ENCODE results near the gene TALDO1. TPM values are rescaled to one million over a fixed set of nuclear protein-coding genes. Genes with fewer than 3 reads are reported as not detected.

Gene TALDO1
- total and polyA plus RNA-seq, 10 donors: 108 to 292 (median 208) TPM

DNA sequence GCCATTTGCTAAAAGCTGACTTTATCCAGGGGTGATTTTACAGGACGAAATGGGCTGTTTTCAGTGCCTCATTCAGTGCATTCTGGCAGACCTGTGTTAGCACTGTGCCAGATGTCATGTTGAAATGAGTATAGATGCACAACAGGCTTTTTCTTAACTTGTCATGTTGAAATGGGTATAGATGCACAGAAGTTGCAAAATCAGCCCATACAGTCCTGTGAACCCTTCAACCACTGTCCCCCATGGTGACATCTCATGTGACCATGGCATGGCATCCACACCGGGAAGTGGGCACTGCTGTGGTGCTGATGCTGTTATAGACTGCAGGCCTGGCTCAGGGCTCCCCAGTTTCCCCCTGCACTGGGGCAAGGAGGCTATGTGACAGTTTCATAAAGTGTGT lies 2.5 kb downstream of the TALDO1 start:
- Histone ChIP-seq H3K9me3 (no peaks in the 10 kb centered on the region), H3K27me3 (replicated peaks in 1 of 7) (no peaks in the 10 kb centered on the region), H3K4me3 (peak overlapping the region in 3 of 8 donors; percentile 96 to 97 (median 96)), H3K27ac (peak overlapping the region in 6 of 8 donors; percentile 86 to 99 (median 92)), H3K36me3 (peaks cover 0 to 44% (median 7%) of the 10 kb centered on the region in 6 donors), H3K4me1 (peaks cover 21 to 91% (median 49%) of the 10 kb centered on the region in 6 donors)
- intact Hi-C loops (cut with DNase I; ENCODE audit: low total_unique reads): no loop called here
- no peak for TF ChIP-seq POLR2A (IDR thresholded peaks at IDR 0.05)
- TF ChIP-seq, protein P1, sequence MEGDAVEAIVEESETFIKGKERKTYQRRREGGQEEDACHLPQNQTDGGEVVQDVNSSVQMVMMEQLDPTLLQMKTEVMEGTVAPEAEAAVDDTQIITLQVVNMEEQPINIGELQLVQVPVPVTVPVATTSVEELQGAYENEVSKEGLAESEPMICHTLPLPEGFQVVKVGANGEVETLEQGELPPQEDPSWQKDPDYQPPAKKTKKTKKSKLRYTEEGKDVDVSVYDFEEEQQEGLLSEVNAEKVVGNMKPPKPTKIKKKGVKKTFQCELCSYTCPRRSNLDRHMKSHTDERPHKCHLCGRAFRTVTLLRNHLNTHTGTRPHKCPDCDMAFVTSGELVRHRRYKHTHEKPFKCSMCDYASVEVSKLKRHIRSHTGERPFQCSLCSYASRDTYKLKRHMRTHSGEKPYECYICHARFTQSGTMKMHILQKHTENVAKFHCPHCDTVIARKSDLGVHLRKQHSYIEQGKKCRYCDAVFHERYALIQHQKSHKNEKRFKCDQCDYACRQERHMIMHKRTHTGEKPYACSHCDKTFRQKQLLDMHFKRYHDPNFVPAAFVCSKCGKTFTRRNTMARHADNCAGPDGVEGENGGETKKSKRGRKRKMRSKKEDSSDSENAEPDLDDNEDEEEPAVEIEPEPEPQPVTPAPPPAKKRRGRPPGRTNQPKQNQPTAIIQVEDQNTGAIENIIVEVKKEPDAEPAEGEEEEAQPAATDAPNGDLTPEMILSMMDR (IDR thresholded peaks at IDR 0.05 in 8 of 11, conservative IDR thresholded peaks at IDR 0.05 in 3 of 11): no peak
- peak in 1 of 3 donors; percentile 29 for TF ChIP-seq POLR2AphosphoS5 (IDR thresholded peaks at IDR 0.05)
- WGBS, 5 donors: 10 to 77% (median 56%) methylated on average over 1 to 2 of the region's 2 CpGs
- no peak for DNase-seq

DNA sequence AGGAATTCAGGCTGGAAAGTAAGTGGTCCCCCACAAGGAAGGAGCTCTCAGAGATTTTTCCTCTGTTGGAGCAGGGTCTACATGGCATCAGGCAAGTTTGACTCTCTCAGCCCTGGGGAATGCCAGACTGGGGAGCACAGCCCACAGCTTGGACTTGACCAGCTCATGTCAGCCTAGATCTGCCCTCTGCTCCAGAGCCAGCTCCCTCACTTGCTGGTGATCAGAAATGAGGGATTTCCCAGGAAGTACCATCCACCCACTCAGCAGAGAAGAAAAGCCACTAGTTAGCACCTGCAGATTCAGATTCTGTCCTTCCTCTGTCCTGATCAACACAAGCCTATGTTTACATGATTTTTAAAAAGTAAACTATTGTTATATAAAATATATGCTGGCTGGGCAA lies 13.0 kb downstream of the TALDO1 start:
- H3K27me3 ChIP-seq (replicated peaks in 1 of 7): no peaks in the 10 kb centered on the region
- intact Hi-C loops (cut with DNase I; ENCODE audit: low total_unique reads): no loop called here
- no peak overlapping the region for H3K4me3 ChIP-seq
- H3K36me3 ChIP-seq: peaks cover 3 to 100% (median 92%) of the 10 kb centered on the region in 6 donors
- DNase-seq: no peak
- no peak for TF ChIP-seq POLR2A (IDR thresholded peaks at IDR 0.05)
- TF ChIP-seq, protein P1 (IDR thresholded peaks at IDR 0.05 in 8 of 11, conservative IDR thresholded peaks at IDR 0.05 in 3 of 11): no peak
- TF ChIP-seq POLR2AphosphoS5 (IDR thresholded peaks at IDR 0.05): no peak
- H3K27ac ChIP-seq: no peak overlapping the region
- H3K9me3 ChIP-seq: no peaks in the 10 kb centered on the region
- H3K4me1 ChIP-seq: peaks cover 0 to 17% (median 0%) of the 10 kb centered on the region in 6 donors

DNA sequence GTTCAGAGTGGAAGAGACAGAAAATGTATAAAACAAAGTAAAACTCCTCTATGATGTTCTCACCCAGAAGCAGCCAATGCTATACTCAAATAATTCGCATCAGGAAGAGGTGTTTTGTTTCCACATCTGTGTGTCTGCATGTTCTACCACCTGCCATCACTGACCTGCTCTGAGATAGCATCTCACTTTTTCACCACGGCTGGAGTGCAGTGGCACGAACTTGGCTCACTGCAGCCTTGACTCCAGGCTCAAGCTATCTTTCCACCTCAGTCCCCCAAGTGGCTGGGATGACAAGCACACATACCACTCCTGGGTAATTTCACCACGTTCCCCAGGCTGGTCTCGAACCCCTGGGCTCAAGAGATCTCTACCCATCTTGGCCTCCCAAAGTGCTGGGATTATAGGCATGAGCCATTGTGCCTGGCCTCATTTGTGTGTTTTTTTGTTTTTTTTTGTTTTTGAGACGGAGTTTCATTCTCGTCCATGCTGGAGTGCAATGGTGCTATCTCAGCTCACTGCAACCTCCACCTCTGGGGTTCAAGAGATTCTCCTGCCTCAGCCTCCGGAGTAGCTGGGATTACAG lies 14.4 kb downstream of the TALDO1 start:
- Histone ChIP-seq H3K4me3 (no peak overlapping the region), H3K27me3 (replicated peaks in 1 of 7) (no peaks in the 10 kb centered on the region), H3K4me1 (peaks cover 0 to 12% (median 0%) of the 10 kb centered on the region in 6 donors), H3K36me3 (peaks cover 3 to 100% (median 92%) of the 10 kb centered on the region in 6 donors), H3K27ac (no peak overlapping the region), H3K9me3 (no peaks in the 10 kb centered on the region)
- peak in 1 of 3 donors; percentile 25 for TF ChIP-seq POLR2AphosphoS5 (IDR thresholded peaks at IDR 0.05)
- TF ChIP-seq, protein P1 (IDR thresholded peaks at IDR 0.05 in 8 of 11, conservative IDR thresholded peaks at IDR 0.05 in 3 of 11): no peak
- intact Hi-C loops (cut with DNase I; ENCODE audit: low total_unique reads): no loop called here
- no peak for DNase-seq
- 89 to 96% (median 91%) methylated on average over 8 of the region's 8 CpGs for WGBS, 5 donors

DNA sequence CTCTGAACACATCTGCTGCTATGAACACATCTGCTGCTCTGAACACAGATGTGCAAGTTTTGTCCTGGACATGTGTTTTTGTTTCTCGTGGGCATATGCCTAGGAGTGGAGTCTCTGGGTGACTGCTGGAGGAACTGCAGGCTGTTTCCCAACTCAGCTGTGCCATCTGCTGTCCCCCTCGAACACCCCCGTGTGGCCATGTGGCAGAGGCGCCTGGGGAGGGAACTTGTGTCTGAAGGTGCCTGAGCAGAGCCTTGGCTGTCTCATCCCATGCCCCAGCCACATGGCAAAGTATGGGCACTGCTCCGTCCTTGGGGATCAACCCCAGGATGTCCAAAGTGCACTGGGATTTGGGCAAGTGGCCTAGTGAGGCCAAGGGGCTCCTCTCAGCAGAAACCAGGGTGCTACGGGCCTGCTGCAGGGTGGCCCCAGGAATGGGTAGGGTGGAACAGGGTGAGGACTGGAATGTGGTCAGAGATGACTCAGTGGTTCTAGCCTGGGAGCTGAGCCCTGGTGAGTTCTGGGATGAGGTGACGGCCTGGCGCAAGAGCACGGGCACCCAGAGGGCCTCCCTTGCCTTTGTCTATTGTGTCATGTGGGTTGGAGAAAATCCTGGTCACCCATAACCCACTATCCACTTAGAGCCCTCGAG lies 15.3 kb downstream of the TALDO1 start:
- Histone ChIP-seq H3K4me1 (peaks cover 0 to 12% (median 0%) of the 10 kb centered on the region in 6 donors), H3K36me3 (peaks cover 3 to 100% (median 88%) of the 10 kb centered on the region in 6 donors), H3K9me3 (no peaks in the 10 kb centered on the region), H3K27me3 (replicated peaks in 1 of 7) (no peaks in the 10 kb centered on the region), H3K27ac (peak overlapping the region in 1 of 8 donors; percentile 12), H3K4me3 (no peak overlapping the region)
- DNase-seq: peak; percentile 76
- WGBS, 5 donors: 50 to 71% (median 51%) methylated on average over 8 to 10 of the region's 10 CpGs
- TF ChIP-seq POLR2AphosphoS5 (IDR thresholded peaks at IDR 0.05): peak; percentile 35 to 59 (median 46)
- TF ChIP-seq, protein P1 (IDR thresholded peaks at IDR 0.05 in 8 of 11, conservative IDR thresholded peaks at IDR 0.05 in 3 of 11): peak in 2 of 11 experiments; percentile 13 to 28
- no peak for TF ChIP-seq POLR2A (IDR thresholded peaks at IDR 0.05)
- intact Hi-C loops (cut with DNase I; ENCODE audit: low total_unique reads): no loop called here

Measured in spleen (tissue), 11 donors.